CD4-positive, alpha-beta memory T cell (primary cell): Measurements from ENCODE around the gene PIP5K1C. TPM values are rescaled to one million over a fixed set of nuclear protein-coding genes. Genes with fewer than 3 reads are reported as not detected.

Experiments used
- CTCF ChIA-PET: fragments of 350-600 bp; sonication (Branson Sonifier 250); formaldehyde crosslinking; loops from one replicate; lab custom pipeline; 2021; ENCODE audit warnings: inconsistent platforms; ENCODE audit not compliant: partially characterized antibody; lab: Charles Lee
- POLR2A ChIA-PET: fragments of 350-600 bp; sonication (Branson Sonifier 250); formaldehyde crosslinking; loops from one replicate; lab custom pipeline; 2021; ENCODE audit not compliant: partially characterized antibody; lab: Charles Lee
- DNase-seq, 5 donors: peaks; one replicate each; pipeline versions ENCODE4 v3.0.0 to v3.0.0-alpha.2; 2020 to 2022; ENCODE audit warnings: mixed read lengths in 1 of 5
- H3K27ac ChIP-seq: one replicate; pipeline ENCODE4 v1.7.0; 2013; ENCODE audit warnings: low read depth, low read length
- H3K27me3 ChIP-seq: 2 replicates; pipeline ENCODE4 v1.7.0; 2013; ENCODE audit warnings: mild to moderate bottlenecking, low read length, moderate library complexity; ENCODE audit not compliant: insufficient read depth
- H3K36me3 ChIP-seq: 2 replicates; pipeline ENCODE4 v1.7.0; 2013; ENCODE audit warnings: mild to moderate bottlenecking, low read length, moderate library complexity; ENCODE audit not compliant: insufficient read depth
- H3K4me1 ChIP-seq: 2 replicates; pipeline ENCODE4 v1.7.0; 2013; ENCODE audit warnings: mild to moderate bottlenecking, low read length, moderate library complexity; ENCODE audit not compliant: insufficient read depth
- H3K4me3 ChIP-seq, 2 donors: one replicate each; pipeline ENCODE4 v1.7.0; 2013; ENCODE audit warnings: low read length in 2 of 2, mild to moderate bottlenecking in 1 of 2
- H3K9me3 ChIP-seq, 2 donors: one replicate each; pipeline ENCODE4 v1.7.0; 2013; ENCODE audit warnings: low read length in 2 of 2, control low read depth in 1 of 2; ENCODE audit not compliant: control insufficient read depth in 1 of 2
- H3K27ac Mint-ChIP-seq, 7 donors: one replicate each; pipeline ENCODE4 v1.8.0; 2020 to 2021; ENCODE audit warnings: mixed read lengths in 7 of 7, mild to moderate bottlenecking in 6 of 7, inconsistent platforms in 3 of 7, moderate library complexity in 3 of 7
- H3K27me3 Mint-ChIP-seq, 2 donors: one replicate each; pipeline ENCODE4 v1.8.0; 2020 to 2021; ENCODE audit warnings: mixed read lengths in 2 of 2
- H3K36me3 Mint-ChIP-seq, 2 donors: one replicate each; pipeline ENCODE4 v1.8.0; 2020 to 2021; ENCODE audit warnings: mixed read lengths in 2 of 2, inconsistent platforms in 1 of 2, mild to moderate bottlenecking in 1 of 2
- H3K4me1 Mint-ChIP-seq, 4 donors: one replicate each; pipeline ENCODE4 v1.8.0; 2020 to 2021; ENCODE audit warnings: mixed read lengths in 4 of 4, mild to moderate bottlenecking in 1 of 4
- H3K4me3 Mint-ChIP-seq, 8 donors: one replicate each; pipeline ENCODE4 v1.8.0; 2020 to 2021; ENCODE audit warnings: mixed read lengths in 8 of 8, mild to moderate bottlenecking in 7 of 8, moderate library complexity in 6 of 8, inconsistent platforms in 3 of 8
- H3K9me3 Mint-ChIP-seq, 8 donors: one replicate each; pipeline ENCODE4 v1.8.0; 2020 to 2021; ENCODE audit warnings: mixed read lengths in 8 of 8, mild to moderate bottlenecking in 5 of 8, inconsistent platforms in 3 of 8, moderate library complexity in 1 of 8
- intact Hi-C: fragments of 100-400 bp; cut with micrococcal nuclease; formaldehyde crosslinking; loops from one replicate; pipeline ENCODE4 v1.15.1; 2023
- polyA plus RNA-seq, 2 donors: library from polyadenylated mRNA; unstranded; fragments of 300-500 nt; fragmentation: Illumina TruSeq; gene quantifications; one replicate each; pipeline ENCODE4 v1.2.3, GENCODE V29; 2021
- total RNA-seq, 2 experiments: library from RNA; stranded (reverse); gene quantifications; one replicate each; pipeline ENCODE4 v1.2.3, GENCODE V29; 2021

PIP5K1C gene
- total and polyA plus RNA-seq, 4 experiments from 2014 or later, result 1.7 to 29.7 (median 23.7) TPM

DNA sequence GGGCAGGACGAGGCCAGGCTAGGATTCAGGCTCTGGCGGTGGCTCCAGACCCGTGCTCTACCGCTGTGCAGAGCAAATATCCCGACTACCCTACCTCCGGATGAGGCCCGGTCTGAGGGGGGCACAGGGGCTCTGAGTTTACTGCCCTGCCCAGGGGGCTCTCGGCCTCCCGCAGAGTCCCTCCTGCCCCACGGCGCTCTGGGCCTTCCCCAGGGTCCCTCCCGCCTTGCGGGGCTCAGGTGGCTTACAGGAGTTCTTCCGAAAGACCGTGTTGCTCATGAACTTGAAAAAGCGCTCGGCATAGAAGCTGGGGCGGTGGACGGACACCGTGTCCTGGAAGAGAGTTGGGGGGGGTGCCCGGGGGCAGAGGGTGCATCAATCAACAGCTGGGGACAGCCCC is 54.5 kb downstream of the PIP5K1C start:
- no peaks in the 10 kb centered on the region for H3K27me3 ChIP-seq
- intact Hi-C loops, result no loop called here
- Mint-ChIP-seq H3K36me3 (peaks cover 4 to 6% of the 10 kb centered on the region in 2 donors), H3K27me3 (no peaks in the 10 kb centered on the region), H3K27ac (no peak overlapping the region), H3K4me3 (no peak overlapping the region), H3K9me3 (no peaks in the 10 kb centered on the region), H3K4me1 (no peaks in the 10 kb centered on the region)
- no peak for DNase-seq
- no peaks in the 10 kb centered on the region for H3K36me3 ChIP-seq
- no peaks in the 10 kb centered on the region for H3K4me1 ChIP-seq
- H3K27ac ChIP-seq, result no peak overlapping the region
- POLR2A ChIA-PET, result no interaction called here
- no peak overlapping the region for H3K4me3 ChIP-seq
- CTCF ChIA-PET, result no interaction called here
- H3K9me3 ChIP-seq, result no peaks in the 10 kb centered on the region

DNA sequence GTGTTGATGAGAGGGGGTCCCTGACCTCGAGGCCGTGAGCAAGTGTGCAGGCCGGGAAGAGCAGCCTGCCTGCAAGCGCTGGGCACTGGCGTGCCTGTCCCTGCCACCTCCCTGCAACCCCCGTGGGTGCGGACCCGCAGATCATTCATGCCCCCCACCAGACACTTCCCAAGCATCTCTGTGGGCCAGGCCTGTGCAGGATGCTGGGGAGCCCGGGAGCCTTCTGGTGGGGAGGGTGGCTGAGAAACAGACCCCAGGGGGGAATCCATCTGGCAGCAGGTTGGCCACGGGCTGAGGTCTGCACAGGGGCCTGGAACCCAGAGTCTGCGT is 55.2 kb downstream of the PIP5K1C start:
- Mint-ChIP-seq H3K4me3 (no peak overlapping the region), H3K4me1 (no peaks in the 10 kb centered on the region), H3K9me3 (no peaks in the 10 kb centered on the region), H3K27me3 (no peaks in the 10 kb centered on the region), H3K27ac (no peak overlapping the region), H3K36me3 (peaks cover 5 to 6% of the 10 kb centered on the region in 2 donors)
- no peak for DNase-seq
- Histone ChIP-seq H3K27ac (no peak overlapping the region), H3K4me3 (no peak overlapping the region), H3K4me1 (no peaks in the 10 kb centered on the region), H3K36me3 (no peaks in the 10 kb centered on the region), H3K9me3 (no peaks in the 10 kb centered on the region), H3K27me3 (no peaks in the 10 kb centered on the region)
- POLR2A ChIA-PET, result no interaction called here
- intact Hi-C loops, result no loop called here
- CTCF ChIA-PET, result no interaction called here

DNA sequence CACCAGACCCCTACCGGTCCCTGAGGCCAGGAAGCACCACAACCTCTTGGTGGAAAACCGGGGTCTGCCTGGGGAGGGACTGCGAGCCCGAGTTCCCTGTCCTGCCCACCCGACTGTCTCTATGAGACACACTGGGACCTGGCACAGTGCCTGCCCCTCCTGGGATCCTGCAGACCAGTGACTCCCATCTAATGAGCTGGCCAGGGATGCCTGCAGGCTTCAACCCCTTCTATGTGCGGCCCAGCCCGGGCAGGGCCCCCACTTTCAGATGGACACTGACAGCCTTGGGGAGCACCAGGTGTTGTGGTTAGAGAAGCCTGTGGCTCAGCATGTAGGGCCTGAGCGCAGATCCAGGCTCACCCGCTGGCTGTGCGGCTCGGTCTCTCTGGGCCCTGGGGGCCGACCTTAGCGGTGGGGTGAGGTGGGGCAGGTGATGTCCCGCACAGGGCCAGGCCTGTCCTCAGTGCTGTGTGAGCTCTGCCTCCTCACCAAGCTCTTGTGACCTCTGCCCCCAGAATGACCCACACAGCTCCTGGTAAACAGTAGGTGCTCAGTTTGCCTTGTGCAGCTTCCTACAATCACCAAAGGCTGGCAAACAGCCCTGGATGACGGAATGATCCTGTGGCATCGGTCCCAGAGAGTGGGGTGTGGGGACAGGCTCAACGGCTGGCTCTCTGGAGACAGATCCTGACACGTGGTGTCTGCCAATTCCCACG is 55.8 kb downstream of the PIP5K1C start:
- Histone ChIP-seq H3K4me1 (no peaks in the 10 kb centered on the region), H3K9me3 (no peaks in the 10 kb centered on the region), H3K27me3 (no peaks in the 10 kb centered on the region), H3K27ac (no peak overlapping the region), H3K4me3 (no peak overlapping the region), H3K36me3 (no peaks in the 10 kb centered on the region)
- no peaks in the 10 kb centered on the region for H3K9me3 Mint-ChIP-seq
- H3K4me3 Mint-ChIP-seq, result no peak overlapping the region
- intact Hi-C loops, result no loop called here
- POLR2A ChIA-PET, result no interaction called here
- CTCF ChIA-PET, result no interaction called here
- H3K4me1 Mint-ChIP-seq, result no peaks in the 10 kb centered on the region
- peaks cover 10% of the 10 kb centered on the region in 2 donors for H3K36me3 Mint-ChIP-seq
- DNase-seq, result no peak
- no peak overlapping the region for H3K27ac Mint-ChIP-seq
- H3K27me3 Mint-ChIP-seq, result no peaks in the 10 kb centered on the region

DNA sequence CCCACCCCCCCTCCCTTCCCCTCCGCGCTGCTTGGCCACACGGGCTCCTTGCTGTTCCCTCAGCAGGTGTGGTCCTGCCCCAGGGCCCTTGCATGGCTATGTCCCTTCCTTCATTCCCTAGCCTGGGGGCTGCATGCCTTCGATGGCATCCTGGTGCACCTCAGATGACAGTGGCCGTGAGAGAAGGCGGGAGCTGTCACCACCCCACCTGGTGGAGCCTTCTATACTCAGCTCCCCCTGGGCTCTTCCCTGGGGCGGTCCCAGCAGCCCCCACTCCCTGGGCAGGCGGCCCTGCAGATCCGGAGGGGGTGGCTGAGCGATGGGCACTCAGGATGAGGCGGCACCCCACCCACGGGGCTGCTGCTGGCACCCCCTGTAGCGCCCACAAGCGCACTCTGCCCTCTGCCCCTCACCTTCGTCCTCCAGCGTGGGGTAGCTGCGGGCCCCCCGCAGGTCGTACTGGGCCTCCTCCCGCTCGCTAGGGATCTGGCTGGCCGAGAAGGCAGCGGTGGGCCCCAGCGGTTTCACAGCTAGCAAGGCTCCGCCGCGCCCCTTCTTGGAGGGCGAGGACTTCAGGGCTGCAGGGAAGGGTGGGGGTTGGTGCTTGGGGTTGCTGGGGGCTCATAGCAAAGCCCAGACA is 56.5 kb downstream of the PIP5K1C start:
- no peak overlapping the region for H3K27ac ChIP-seq
- H3K27me3 ChIP-seq, result no peaks in the 10 kb centered on the region
- Mint-ChIP-seq H3K4me3 (no peak overlapping the region), H3K36me3 (peaks cover 12 to 13% of the 10 kb centered on the region in 2 donors), H3K27ac (no peak overlapping the region), H3K4me1 (no peaks in the 10 kb centered on the region), H3K9me3 (no peaks in the 10 kb centered on the region), H3K27me3 (no peaks in the 10 kb centered on the region)
- no peak for DNase-seq
- CTCF ChIA-PET, result no interaction called here
- POLR2A ChIA-PET, result no interaction called here
- intact Hi-C loops, result no loop called here
- no peaks in the 10 kb centered on the region for H3K4me1 ChIP-seq
- no peaks in the 10 kb centered on the region for H3K36me3 ChIP-seq
- no peak overlapping the region for H3K4me3 ChIP-seq
- no peaks in the 10 kb centered on the region for H3K9me3 ChIP-seq

DNA sequence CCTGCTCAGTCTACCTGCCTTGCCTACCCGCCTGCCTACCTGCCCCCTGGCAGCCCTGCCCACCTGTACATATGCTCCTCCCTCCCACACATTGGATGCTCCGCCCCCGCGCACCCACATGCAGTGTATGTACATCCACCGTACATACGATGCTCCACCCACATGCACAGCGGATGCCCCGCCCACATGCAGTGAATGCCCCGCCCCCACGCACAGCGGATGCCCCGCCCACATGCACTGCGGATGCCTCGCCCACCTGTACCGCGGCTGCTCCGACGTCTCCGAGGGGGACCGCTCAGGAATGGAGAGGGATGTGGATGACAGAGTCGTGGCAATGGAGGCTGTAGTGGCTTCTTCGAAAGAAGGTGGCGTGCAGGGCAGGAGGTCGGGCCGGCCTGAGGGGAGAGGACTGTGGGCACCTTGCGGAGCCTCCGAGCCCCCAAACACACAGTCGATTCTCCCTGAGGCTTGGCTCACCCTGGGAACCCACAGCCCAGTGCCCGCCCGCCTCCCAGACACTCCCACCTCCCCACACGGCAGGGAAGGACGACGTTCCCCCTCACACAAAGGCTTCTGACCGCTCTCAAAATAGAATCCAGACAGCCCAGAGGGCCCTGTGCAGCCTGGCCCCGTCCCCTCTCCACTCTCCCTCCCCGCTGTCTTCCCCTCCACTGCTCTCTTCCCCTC is 57.1 kb downstream of the PIP5K1C start:
- H3K27me3 ChIP-seq, result no peaks in the 10 kb centered on the region
- H3K27ac ChIP-seq, result no peak overlapping the region
- no peak overlapping the region for H3K27ac Mint-ChIP-seq
- peaks cover 15% of the 10 kb centered on the region in 2 donors for H3K36me3 Mint-ChIP-seq
- H3K9me3 ChIP-seq, result no peaks in the 10 kb centered on the region
- H3K4me1 Mint-ChIP-seq, result no peaks in the 10 kb centered on the region
- H3K9me3 Mint-ChIP-seq, result no peaks in the 10 kb centered on the region
- intact Hi-C loops, result no loop called here
- no peaks in the 10 kb centered on the region for H3K27me3 Mint-ChIP-seq
- ChIA-PET POLR2A (no interaction called here), CTCF (no interaction called here)
- H3K36me3 ChIP-seq, result no peaks in the 10 kb centered on the region
- no peak overlapping the region for H3K4me3 Mint-ChIP-seq
- no peak for DNase-seq
- H3K4me3 ChIP-seq, result no peak overlapping the region
- H3K4me1 ChIP-seq, result no peaks in the 10 kb centered on the region

DNA sequence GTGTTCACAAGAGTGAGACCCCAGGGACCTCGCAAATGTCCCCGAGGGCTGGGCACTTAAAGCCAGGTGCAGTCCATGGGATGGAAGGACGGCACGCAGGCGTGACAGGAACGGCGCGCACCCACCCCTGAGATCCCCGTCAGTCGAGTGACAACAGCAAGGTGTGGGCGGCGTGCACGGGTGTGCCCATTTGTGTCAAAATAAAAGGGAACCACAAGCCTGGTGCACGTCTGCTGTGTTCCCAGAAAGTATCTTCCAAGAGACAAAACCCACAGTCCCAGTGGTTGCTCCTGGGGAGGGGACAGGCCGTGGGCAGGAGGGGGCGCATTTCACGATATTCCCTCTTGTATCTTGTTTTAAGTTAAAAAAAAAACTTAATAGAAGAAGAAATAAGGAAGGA is 58.0 kb downstream of the PIP5K1C start:
- H3K9me3 Mint-ChIP-seq, result no peaks in the 10 kb centered on the region
- H3K9me3 ChIP-seq, result no peaks in the 10 kb centered on the region
- H3K4me1 ChIP-seq, result no peaks in the 10 kb centered on the region
- no peak overlapping the region for H3K4me3 Mint-ChIP-seq
- CTCF ChIA-PET, result no interaction called here
- no peak overlapping the region for H3K4me3 ChIP-seq
- H3K36me3 ChIP-seq, result no peaks in the 10 kb centered on the region
- DNase-seq, result no peak
- intact Hi-C loops, result no loop called here
- H3K27me3 Mint-ChIP-seq, result no peaks in the 10 kb centered on the region
- no peaks in the 10 kb centered on the region for H3K27me3 ChIP-seq
- peaks cover 15% of the 10 kb centered on the region in 2 donors for H3K36me3 Mint-ChIP-seq
- H3K27ac Mint-ChIP-seq, result no peak overlapping the region
- POLR2A ChIA-PET, result no interaction called here
- no peak overlapping the region for H3K27ac ChIP-seq
- no peaks in the 10 kb centered on the region for H3K4me1 Mint-ChIP-seq

DNA sequence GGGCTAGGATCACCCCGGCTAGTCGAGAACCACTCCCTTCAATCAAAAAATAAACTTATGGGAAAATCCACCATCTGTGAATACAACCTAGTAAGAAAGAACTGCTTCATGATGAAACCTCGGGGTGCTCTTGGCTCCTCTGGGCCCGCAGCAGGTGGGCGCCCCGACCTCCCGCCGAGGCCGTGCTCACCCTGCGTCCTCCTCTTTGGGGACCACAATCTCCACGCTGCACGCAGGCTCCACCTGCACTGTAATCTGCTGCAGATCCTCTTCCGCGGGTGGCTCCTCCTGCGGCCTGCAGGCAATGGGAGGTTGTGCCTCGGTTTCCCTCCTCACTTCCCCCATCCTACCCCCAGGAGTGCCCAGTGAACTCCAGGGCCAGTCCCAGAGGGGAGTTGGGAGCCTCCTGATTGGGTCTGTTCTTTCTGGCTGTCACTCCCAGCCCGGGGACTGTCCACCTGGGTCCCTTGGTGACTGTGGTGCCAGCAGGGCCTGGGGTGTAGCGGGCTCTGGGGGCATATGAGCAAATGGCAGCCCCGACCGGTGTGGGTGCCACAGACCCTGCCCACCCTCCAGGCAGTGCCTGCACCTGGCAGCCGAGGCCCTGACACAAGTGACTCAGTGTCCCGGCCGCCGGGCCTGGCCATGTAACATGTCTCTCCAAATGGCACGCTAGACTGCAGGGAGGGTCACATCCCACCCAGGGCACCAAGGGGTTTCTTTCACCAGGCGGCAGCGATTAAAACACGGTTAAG is 58.6 kb downstream of the PIP5K1C start:
- Histone ChIP-seq H3K27ac (no peak overlapping the region), H3K27me3 (no peaks in the 10 kb centered on the region), H3K4me1 (no peaks in the 10 kb centered on the region), H3K4me3 (no peak overlapping the region), H3K36me3 (no peaks in the 10 kb centered on the region), H3K9me3 (no peaks in the 10 kb centered on the region)
- Mint-ChIP-seq H3K27me3 (no peaks in the 10 kb centered on the region), H3K36me3 (peaks cover 15 to 16% of the 10 kb centered on the region in 2 donors), H3K9me3 (no peaks in the 10 kb centered on the region), H3K4me1 (no peaks in the 10 kb centered on the region), H3K4me3 (no peak overlapping the region), H3K27ac (no peak overlapping the region)
- intact Hi-C loops, result no loop called here
- ChIA-PET CTCF (no interaction called here), POLR2A (no interaction called here)
- DNase-seq, result no peak
